ENCODE measurements around the gene ESR1. TPM values are rescaled to one million over a fixed set of nuclear protein-coding genes. Genes with fewer than 3 reads are reported as not detected.
"Not testable (repeated sequence)": the region's sequence is repeated elsewhere in the genome, so short reads cannot be mapped to it uniquely, and the experiment has no call there.

ESR1 gene
- total RNA-seq, 2 donors from 2014 or later: 0.47 to 0.67 TPM

- Histone ChIP-seq H3K4me3 (no peak overlapping the region), H3K36me3 (peaks cover 33% of the 10 kb centered on the region), H3K27me3 (no peaks in the 10 kb centered on the region), H3K27ac (peak overlapping the region in 1 of 2 donors; percentile 49), H3K9me3 (no peaks in the 10 kb centered on the region), H3K4me1 (peaks cover 0 to 18% of the 10 kb centered on the region in 2 donors)
- TF ChIP-seq, protein P1, sequence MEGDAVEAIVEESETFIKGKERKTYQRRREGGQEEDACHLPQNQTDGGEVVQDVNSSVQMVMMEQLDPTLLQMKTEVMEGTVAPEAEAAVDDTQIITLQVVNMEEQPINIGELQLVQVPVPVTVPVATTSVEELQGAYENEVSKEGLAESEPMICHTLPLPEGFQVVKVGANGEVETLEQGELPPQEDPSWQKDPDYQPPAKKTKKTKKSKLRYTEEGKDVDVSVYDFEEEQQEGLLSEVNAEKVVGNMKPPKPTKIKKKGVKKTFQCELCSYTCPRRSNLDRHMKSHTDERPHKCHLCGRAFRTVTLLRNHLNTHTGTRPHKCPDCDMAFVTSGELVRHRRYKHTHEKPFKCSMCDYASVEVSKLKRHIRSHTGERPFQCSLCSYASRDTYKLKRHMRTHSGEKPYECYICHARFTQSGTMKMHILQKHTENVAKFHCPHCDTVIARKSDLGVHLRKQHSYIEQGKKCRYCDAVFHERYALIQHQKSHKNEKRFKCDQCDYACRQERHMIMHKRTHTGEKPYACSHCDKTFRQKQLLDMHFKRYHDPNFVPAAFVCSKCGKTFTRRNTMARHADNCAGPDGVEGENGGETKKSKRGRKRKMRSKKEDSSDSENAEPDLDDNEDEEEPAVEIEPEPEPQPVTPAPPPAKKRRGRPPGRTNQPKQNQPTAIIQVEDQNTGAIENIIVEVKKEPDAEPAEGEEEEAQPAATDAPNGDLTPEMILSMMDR (IDR thresholded peaks at IDR 0.05): no peak
- no peak for DNase-seq (ENCODE audit: low spot score)
Measured at GRCh38 chr6:152127432-152128165, 320.1 kb downstream of the ESR1 start.

DNA sequence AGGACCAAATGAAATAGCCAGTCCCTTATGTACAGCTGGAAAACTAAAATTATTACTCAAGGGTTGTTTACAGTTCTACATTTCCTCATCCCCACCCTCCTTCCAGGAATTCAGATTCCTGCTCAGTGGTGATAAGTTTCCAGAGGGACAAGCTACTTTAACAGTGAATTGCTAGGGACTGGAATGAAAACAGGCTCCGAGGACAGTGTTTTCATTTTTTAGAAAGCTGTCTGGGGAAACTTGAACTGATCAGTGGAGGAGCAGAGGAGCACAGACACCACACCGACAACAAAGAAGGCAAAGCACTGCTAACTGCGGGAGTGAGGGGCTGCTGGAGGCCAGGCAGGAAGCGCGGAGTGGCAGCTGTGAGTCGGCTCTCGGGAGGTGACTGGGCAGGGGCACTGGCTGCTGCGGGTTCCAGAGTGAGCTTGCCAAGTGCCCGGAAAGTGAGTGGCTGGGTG lies 322.2 kb downstream of the ESR1 start:
- DNase-seq (ENCODE audit: low spot score): no peak
- Histone ChIP-seq H3K36me3 (peaks cover 48% of the 10 kb centered on the region), H3K9me3 (no peaks in the 10 kb centered on the region), H3K4me3 (peak overlapping the region; percentile 3 to 30), H3K4me1 (peaks cover 0 to 16% of the 10 kb centered on the region in 2 donors), H3K27ac (peak overlapping the region; percentile 71 to 76), H3K27me3 (no peaks in the 10 kb centered on the region)
- TF ChIP-seq, protein P1 (IDR thresholded peaks at IDR 0.05): no peak

- TF ChIP-seq, protein P1 (IDR thresholded peaks at IDR 0.05): no peak
- Histone ChIP-seq H3K4me3 (peak overlapping the region in 1 of 2 donors; percentile 3), H3K9me3 (no peaks in the 10 kb centered on the region), H3K36me3 (peaks cover 56% of the 10 kb centered on the region), H3K4me1 (peaks cover 0 to 16% of the 10 kb centered on the region in 2 donors), H3K27me3 (no peaks in the 10 kb centered on the region), H3K27ac (peak overlapping the region; percentile 71 to 76)
- DNase-seq (ENCODE audit: low spot score): no peak
Measured at GRCh38 chr6:152130441-152130840, 323.0 kb downstream of the ESR1 start.

GRCh38 chr6:152135755-152136448 lies 328.4 kb downstream of the ESR1 start:
- no peaks in the 10 kb centered on the region for H3K4me1 ChIP-seq
- no peaks in the 10 kb centered on the region for H3K27me3 ChIP-seq
- H3K9me3 ChIP-seq: no peaks in the 10 kb centered on the region
- no peak for DNase-seq (ENCODE audit: low spot score)
- peaks cover 95% of the 10 kb centered on the region for H3K36me3 ChIP-seq
- TF ChIP-seq, protein P1 (IDR thresholded peaks at IDR 0.05): no peak
- H3K4me3 ChIP-seq: no peak overlapping the region
- H3K27ac ChIP-seq: no peak overlapping the region

- Histone ChIP-seq H3K9me3 (no peaks in the 10 kb centered on the region), H3K36me3 (peaks cover 98% of the 10 kb centered on the region), H3K27ac (no peak overlapping the region), H3K4me1 (no peaks in the 10 kb centered on the region), H3K27me3 (no peaks in the 10 kb centered on the region), H3K4me3 (no peak overlapping the region)
- TF ChIP-seq, protein P1 (IDR thresholded peaks at IDR 0.05): no peak
- DNase-seq (ENCODE audit: low spot score): no peak
Measured at GRCh38 chr6:152136449-152136825, 329.0 kb downstream of the ESR1 start.

GRCh38 chr6:152138344-152138743 lies 330.9 kb downstream of the ESR1 start:
- H3K27me3 ChIP-seq; H3K4me3 ChIP-seq; DNase-seq (ENCODE audit: low spot score); H3K9me3 ChIP-seq; H3K4me1 ChIP-seq; H3K27ac ChIP-seq: not testable (repeated sequence)
- peaks cover 85% of the 10 kb centered on the region for H3K36me3 ChIP-seq
